AG04449 (cell line): ENCODE data around the gene BCS1L.
A peak's percentile ranks its signal among the peaks of the same experiment; 100 is the strongest.

Source experiments
- CTCF ChIA-PET: fragments of 350-600 bp; formaldehyde crosslinking; extraction: SDS; loops from one replicate; lab custom pipeline; 2021; ENCODE audit warnings: antibody characterized with exemption; lab: Yijun Ruan, JAX
- POLR2A ChIA-PET: fragments of 400-600, 350-600 bp; formaldehyde crosslinking; extraction: SDS; loops from one replicate; lab custom pipeline; 2020; ENCODE audit warnings: antibody characterized with exemption, inconsistent platforms; lab: Yijun Ruan, JAX
- DNase-seq: peaks from one replicate; pipeline ENCODE4 v3.0.0-alpha.2; 2010; ENCODE audit warnings: low read depth, low spot score
- H3K4me3 ChIP-seq: 2 replicates; pipeline ENCODE4 v1.5.1; 2011; ENCODE audit warnings: low read depth, mild to moderate bottlenecking, control low read depth, low read length
- TF ChIP-seq, protein P1 (sequence below): IDR thresholded peaks from one replicate; pipeline ENCODE4 v1.5.1; 2011; ENCODE audit warnings: mild to moderate bottlenecking, moderate library complexity, low read length, control low read depth, inconsistent platforms; ENCODE audit not compliant: insufficient read depth; ENCODE audit errors: missing control alignments

Gene BCS1L

DNA sequence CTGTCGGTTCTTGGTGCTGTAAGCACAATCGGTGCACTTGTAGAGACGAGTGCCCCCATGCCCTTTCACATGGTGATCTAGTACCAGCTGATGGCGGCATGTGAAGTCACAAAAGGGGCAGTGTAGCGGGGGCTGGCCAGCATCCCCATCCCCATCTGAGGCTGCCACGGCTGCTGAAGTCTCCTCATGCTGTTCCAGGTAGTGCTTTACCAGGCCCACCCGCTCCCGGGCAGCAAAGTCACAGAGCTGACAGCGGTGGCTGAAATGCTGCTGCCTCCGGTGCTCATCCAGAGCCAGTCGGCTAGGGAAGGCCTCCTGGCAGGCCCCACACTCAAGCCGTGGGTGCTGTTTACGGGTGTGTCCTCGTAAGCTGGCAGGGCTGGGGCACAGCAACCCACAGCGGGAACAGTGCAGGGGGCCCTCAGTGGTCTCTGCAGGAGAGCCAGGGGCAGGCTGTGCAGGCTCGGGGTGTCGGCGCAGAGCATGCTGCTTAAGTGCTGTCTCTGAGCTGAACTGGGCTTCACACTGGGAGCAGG is 17.3 kb upstream of the BCS1L start:
- DNase-seq = no peak
- no peak overlapping the region for H3K4me3 ChIP-seq
- POLR2A ChIA-PET = no interaction called here
- CTCF ChIA-PET = interaction anchor here (0.9 to 2.2 kb wide), 2 partner anchors 8 to 16 kb away, joined by 3 to 9 read pairs; partner anchors contain the start of gene ZNF142
- TF ChIP-seq, protein P1, sequence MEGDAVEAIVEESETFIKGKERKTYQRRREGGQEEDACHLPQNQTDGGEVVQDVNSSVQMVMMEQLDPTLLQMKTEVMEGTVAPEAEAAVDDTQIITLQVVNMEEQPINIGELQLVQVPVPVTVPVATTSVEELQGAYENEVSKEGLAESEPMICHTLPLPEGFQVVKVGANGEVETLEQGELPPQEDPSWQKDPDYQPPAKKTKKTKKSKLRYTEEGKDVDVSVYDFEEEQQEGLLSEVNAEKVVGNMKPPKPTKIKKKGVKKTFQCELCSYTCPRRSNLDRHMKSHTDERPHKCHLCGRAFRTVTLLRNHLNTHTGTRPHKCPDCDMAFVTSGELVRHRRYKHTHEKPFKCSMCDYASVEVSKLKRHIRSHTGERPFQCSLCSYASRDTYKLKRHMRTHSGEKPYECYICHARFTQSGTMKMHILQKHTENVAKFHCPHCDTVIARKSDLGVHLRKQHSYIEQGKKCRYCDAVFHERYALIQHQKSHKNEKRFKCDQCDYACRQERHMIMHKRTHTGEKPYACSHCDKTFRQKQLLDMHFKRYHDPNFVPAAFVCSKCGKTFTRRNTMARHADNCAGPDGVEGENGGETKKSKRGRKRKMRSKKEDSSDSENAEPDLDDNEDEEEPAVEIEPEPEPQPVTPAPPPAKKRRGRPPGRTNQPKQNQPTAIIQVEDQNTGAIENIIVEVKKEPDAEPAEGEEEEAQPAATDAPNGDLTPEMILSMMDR = no peak

DNA sequence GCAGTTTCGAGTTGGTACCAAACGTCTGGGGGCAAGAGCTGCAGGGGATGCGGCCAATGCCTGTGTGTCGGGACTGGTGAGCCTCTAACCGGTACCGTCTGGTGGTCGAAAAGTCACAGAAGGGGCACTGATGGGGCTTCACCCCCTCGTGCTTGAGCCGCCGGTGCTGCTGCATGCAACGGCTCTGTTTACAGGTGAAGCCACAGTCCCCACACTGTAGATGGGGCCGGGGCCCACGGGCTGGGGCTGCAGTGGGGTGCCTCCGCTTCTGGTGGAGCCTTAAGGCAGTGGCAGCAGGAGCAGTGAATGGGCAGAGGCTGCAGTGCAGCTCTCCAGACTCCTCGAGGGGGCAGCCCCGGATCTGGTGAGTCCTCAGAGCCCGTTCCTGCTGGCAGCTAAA is 16.7 kb upstream of the BCS1L start:
- POLR2A ChIA-PET = no interaction called here
- CTCF ChIA-PET = interaction anchor here (1.1 to 2.4 kb wide), 3 partner anchors 16 to 44 kb away, joined by 3 to 9 read pairs (median 3); partner anchors contain the start of genes BCS1L, PLCD4 and ZNF142
- TF ChIP-seq, protein P1 = no peak
- no peak for DNase-seq
- H3K4me3 ChIP-seq = no peak overlapping the region

DNA sequence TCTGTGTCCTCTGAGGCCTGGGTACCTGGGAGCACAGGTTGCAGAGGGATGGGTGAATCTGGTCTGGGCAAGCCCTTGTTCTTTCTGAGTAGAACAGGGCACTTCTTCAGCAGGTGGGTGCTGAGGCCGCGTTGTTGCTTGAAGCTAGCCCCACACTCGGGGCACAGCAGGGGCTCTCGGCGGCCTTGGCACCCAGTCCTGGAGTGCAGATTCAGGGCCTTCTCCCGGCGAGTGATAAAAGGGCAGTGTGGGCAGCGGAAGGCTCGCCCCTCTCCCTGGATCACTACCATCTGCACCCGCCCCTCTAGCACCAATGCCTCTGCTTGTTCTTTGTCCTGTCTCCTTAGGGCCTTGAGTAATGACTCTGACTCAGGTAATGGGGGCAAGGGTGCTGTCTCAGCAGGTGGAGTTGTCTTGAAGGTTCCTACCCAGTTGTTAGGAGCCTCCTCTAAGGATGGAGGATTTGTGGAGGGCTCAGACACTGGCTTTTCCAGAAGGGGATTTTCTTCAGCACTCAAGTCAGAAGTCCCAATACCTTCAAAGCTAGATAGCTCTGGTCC is 15.7 kb upstream of the BCS1L start:
- ChIA-PET POLR2A (no interaction called here), CTCF (interaction anchor here (1.0 to 2.4 kb wide), 5 partner anchors 10 to 372 kb away, joined by 3 to 9 read pairs (median 3); partner anchors contain the start of genes BCS1L, PLCD4 and ZNF142)
- TF ChIP-seq, protein P1 = no peak
- H3K4me3 ChIP-seq = no peak overlapping the region
- DNase-seq = no peak

DNA sequence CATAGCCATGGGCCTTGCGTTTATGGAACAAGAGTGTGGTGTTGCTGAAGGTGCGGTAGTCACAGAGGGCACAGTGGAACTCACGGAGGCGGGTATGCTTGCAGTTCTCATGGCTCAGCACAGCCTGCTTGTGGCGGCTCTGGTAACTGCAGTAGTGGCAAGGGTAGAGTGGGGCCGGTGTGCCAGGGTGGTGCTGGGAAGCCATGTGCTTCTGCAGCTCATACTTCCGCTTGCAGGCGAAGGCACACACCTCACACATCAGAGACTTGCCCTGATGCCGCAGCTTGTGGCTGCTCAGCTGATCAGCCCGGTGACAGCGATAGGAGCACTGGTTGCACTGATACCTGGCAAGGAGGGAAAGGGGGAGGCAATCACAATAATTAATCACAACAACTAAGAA is 14.8 kb upstream of the BCS1L start:
- ChIA-PET CTCF (interaction anchor here (1.0 to 2.4 kb wide), 4 partner anchors 11 to 373 kb away, joined by 3 to 9 read pairs (median 4); partner anchors contain the start of genes BCS1L and ZNF142), POLR2A (no interaction called here)
- TF ChIP-seq, protein P1 = no peak
- no peak overlapping the region for H3K4me3 ChIP-seq
- DNase-seq = no peak

DNA sequence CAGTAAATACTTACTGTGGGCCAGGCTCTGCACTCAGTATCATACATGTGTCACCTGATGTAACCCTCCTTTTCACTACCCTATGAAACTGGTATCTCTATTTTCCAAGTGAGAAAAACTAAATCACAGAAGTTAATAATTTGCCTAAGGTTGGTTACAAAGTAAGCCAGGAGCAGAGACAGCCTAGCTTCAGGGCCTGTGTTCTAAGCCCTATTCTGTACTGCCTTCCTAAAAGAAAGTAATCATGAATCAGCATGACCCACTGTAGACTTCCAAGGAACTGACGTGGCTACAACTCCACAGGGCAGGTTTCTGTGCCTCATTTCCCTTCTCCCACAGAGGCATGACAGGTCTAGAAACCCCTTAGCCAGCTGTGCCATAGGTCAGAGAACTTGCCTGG is 14.4 kb upstream of the BCS1L start:
- TF ChIP-seq, protein P1 = no peak
- ChIA-PET POLR2A (no interaction called here), CTCF (interaction anchor here (1.0 to 6.4 kb wide), 5 partner anchors 14 to 373 kb away, joined by 3 to 95 read pairs (median 4); partner anchors contain the start of genes BCS1L and ZNF142)
- no peak for DNase-seq
- H3K4me3 ChIP-seq = no peak overlapping the region

DNA sequence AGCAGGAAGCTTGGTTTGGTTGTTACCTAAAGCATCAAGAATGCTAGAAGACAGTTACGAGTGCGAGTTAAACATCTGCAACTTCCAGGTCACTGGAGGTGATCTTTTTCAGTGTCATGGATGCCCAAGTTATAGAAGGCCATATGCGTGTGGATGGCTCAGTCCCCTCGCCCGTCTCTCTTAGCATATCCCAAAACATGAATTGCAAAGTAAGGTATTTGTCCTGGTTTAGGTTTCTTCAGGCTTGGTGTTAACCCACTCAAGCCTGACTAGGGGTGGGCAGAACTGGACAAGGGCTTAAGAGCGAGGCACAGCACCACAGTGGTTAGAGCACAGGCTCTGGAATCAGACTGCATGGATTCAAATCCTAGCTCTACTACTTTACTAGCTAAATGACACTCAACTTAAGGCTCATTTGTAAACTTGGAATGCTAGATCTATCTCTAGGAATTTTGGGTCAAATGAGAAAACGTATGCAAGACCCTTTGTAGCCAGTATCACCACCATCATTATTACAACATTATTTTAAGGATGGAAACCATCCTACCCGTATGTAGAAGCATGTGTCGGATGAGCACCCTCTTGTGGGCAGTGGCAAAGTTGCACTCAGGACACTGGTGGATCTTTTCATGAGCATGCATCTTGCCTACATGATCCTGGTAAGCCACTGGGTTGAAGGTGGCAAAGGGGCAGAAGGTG is 11.2 kb upstream of the BCS1L start:
- no peak overlapping the region for H3K4me3 ChIP-seq
- DNase-seq = no peak
- CTCF ChIA-PET = interaction anchor here (0.6 to 6.4 kb wide), 34 partner anchors 8 to 376 kb away, joined by 3 to 95 read pairs (median 4); partner anchors contain the start of genes BCS1L, PLCD4, RNF25 and STK36
- POLR2A ChIA-PET = no interaction called here
- TF ChIP-seq, protein P1 = peak; percentile 84
